Measurements from ENCODE around the gene CHRNB1. TPM values are rescaled to one million over a fixed set of nuclear protein-coding genes. Genes with fewer than 3 reads are reported as not detected.

CHRNB1 gene
- total and polyA plus RNA-seq, 2 experiments from 2014 or later: 11.1 to 11.2 TPM

GRCh38 chr17:7407485-7408251 is 37.2 kb upstream of the CHRNB1 start, which contains the start of gene NLGN2 (continued):
- TF ChIP-seq, protein P1, sequence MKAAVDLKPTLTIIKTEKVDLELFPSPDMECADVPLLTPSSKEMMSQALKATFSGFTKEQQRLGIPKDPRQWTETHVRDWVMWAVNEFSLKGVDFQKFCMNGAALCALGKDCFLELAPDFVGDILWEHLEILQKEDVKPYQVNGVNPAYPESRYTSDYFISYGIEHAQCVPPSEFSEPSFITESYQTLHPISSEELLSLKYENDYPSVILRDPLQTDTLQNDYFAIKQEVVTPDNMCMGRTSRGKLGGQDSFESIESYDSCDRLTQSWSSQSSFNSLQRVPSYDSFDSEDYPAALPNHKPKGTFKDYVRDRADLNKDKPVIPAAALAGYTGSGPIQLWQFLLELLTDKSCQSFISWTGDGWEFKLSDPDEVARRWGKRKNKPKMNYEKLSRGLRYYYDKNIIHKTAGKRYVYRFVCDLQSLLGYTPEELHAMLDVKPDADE (IDR thresholded peaks at IDR 0.05): no peak
- no peak for TF ChIP-seq ZNF331 (CRISPR knock-in tag; IDR thresholded peaks at IDR 0.05; ENCODE audit: low read depth)
- TF ChIP-seq, protein P2, sequence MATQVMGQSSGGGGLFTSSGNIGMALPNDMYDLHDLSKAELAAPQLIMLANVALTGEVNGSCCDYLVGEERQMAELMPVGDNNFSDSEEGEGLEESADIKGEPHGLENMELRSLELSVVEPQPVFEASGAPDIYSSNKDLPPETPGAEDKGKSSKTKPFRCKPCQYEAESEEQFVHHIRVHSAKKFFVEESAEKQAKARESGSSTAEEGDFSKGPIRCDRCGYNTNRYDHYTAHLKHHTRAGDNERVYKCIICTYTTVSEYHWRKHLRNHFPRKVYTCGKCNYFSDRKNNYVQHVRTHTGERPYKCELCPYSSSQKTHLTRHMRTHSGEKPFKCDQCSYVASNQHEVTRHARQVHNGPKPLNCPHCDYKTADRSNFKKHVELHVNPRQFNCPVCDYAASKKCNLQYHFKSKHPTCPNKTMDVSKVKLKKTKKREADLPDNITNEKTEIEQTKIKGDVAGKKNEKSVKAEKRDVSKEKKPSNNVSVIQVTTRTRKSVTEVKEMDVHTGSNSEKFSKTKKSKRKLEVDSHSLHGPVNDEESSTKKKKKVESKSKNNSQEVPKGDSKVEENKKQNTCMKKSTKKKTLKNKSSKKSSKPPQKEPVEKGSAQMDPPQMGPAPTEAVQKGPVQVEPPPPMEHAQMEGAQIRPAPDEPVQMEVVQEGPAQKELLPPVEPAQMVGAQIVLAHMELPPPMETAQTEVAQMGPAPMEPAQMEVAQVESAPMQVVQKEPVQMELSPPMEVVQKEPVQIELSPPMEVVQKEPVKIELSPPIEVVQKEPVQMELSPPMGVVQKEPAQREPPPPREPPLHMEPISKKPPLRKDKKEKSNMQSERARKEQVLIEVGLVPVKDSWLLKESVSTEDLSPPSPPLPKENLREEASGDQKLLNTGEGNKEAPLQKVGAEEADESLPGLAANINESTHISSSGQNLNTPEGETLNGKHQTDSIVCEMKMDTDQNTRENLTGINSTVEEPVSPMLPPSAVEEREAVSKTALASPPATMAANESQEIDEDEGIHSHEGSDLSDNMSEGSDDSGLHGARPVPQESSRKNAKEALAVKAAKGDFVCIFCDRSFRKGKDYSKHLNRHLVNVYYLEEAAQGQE (IDR thresholded peaks at IDR 0.05; ENCODE audit: unreplicated experiment): no peak
- TF ChIP-seq EZH2 (IDR thresholded peaks at IDR 0.05; ENCODE audit: low read depth, unreplicated experiment): no peak
- TF ChIP-seq JUNB (IDR thresholded peaks at IDR 0.05; ENCODE audit: unreplicated experiment): no peak
- TF ChIP-seq CREB1 (CRISPR knock-in tag; IDR thresholded peaks at IDR 0.05; ENCODE audit: low read depth): no peak
- TF ChIP-seq NANOG (IDR thresholded peaks at IDR 0.05; ENCODE audit: borderline replicate concordance): no peak
- TF ChIP-seq, protein P3, sequence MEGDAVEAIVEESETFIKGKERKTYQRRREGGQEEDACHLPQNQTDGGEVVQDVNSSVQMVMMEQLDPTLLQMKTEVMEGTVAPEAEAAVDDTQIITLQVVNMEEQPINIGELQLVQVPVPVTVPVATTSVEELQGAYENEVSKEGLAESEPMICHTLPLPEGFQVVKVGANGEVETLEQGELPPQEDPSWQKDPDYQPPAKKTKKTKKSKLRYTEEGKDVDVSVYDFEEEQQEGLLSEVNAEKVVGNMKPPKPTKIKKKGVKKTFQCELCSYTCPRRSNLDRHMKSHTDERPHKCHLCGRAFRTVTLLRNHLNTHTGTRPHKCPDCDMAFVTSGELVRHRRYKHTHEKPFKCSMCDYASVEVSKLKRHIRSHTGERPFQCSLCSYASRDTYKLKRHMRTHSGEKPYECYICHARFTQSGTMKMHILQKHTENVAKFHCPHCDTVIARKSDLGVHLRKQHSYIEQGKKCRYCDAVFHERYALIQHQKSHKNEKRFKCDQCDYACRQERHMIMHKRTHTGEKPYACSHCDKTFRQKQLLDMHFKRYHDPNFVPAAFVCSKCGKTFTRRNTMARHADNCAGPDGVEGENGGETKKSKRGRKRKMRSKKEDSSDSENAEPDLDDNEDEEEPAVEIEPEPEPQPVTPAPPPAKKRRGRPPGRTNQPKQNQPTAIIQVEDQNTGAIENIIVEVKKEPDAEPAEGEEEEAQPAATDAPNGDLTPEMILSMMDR (conservative IDR thresholded peaks at IDR 0.05; ENCODE audit: low read depth in 2 of 2): no peak
- TF ChIP-seq EZH2phosphoT487 (IDR thresholded peaks at IDR 0.05; ENCODE audit: unreplicated experiment): no peak

DNA sequence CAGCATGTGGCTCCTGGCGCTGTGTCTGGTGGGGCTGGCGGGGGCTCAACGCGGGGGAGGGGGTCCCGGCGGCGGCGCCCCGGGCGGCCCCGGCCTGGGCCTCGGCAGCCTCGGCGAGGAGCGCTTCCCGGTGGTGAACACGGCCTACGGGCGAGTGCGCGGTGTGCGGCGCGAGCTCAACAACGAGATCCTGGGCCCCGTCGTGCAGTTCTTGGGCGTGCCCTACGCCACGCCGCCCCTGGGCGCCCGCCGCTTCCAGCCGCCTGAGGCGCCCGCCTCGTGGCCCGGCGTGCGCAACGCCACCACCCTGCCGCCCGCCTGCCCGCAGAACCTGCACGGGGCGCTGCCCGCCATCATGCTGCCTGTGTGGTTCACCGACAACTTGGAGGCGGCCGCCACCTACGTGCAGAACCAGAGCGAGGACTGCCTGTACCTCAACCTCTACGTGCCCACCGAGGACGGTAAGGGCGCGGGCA is 36.6 kb upstream of the CHRNB1 start:
- Mint-ChIP-seq H3K36me3 (ENCODE audit: low read depth) (peaks cover 21% of the 10 kb centered on the region), H3K27me3 (ENCODE audit: insufficient read depth, low read depth, poor library complexity) (peaks cover 18% of the 10 kb centered on the region), H3K9me3 (no peaks in the 10 kb centered on the region), H3K27ac (no peak overlapping the region), H3K4me3 (peak overlapping the region; percentile 58; the same call in 2 of the 3 replicates), H3K4me1 (peaks cover 36% of the 10 kb centered on the region)
- 0 out of 2 replicates have a peak overlapping the region, but pooled peaks have one; percentile 32 for H2AFZ ChIP-seq
- DNase-seq (ENCODE audit: low spot score) (peak; percentile 62), ATAC-seq (peak; percentile 7)
- no peaks in the 10 kb centered on the region for H3K27me3 ChIP-seq (ENCODE audit: insufficient read depth)
- no peaks in the 10 kb centered on the region for H3K9me2 ChIP-seq (ENCODE audit: insufficient read depth)
- peak overlapping the region; percentile 81 for H3K4me2 ChIP-seq
- H3K4me1 ChIP-seq (ENCODE audit: insufficient read depth): peaks cover 22% of the 10 kb centered on the region
- H4K20me1 ChIP-seq (replicated peaks; ENCODE audit: insufficient read depth): no peaks in the 10 kb centered on the region; the same call in 1 of the 2 replicates
- peak overlapping the region; percentile 57 for H3K4me3 ChIP-seq
- peaks cover 13% of the 10 kb centered on the region for H3F3A ChIP-seq (replicated peaks; ENCODE audit: low read depth)
- no peaks in the 10 kb centered on the region; the same call in 1 of the 2 replicates for H3K36me3 ChIP-seq (ENCODE audit: insufficient read depth)
- H3K79me2 ChIP-seq (replicated peaks; ENCODE audit: insufficient read depth): peaks cover 8% of the 10 kb centered on the region; the same call in 1 of the 2 replicates
- H3K27ac ChIP-seq (ENCODE audit: low read depth): no peak overlapping the region
- TF ChIP-seq, protein P4, sequence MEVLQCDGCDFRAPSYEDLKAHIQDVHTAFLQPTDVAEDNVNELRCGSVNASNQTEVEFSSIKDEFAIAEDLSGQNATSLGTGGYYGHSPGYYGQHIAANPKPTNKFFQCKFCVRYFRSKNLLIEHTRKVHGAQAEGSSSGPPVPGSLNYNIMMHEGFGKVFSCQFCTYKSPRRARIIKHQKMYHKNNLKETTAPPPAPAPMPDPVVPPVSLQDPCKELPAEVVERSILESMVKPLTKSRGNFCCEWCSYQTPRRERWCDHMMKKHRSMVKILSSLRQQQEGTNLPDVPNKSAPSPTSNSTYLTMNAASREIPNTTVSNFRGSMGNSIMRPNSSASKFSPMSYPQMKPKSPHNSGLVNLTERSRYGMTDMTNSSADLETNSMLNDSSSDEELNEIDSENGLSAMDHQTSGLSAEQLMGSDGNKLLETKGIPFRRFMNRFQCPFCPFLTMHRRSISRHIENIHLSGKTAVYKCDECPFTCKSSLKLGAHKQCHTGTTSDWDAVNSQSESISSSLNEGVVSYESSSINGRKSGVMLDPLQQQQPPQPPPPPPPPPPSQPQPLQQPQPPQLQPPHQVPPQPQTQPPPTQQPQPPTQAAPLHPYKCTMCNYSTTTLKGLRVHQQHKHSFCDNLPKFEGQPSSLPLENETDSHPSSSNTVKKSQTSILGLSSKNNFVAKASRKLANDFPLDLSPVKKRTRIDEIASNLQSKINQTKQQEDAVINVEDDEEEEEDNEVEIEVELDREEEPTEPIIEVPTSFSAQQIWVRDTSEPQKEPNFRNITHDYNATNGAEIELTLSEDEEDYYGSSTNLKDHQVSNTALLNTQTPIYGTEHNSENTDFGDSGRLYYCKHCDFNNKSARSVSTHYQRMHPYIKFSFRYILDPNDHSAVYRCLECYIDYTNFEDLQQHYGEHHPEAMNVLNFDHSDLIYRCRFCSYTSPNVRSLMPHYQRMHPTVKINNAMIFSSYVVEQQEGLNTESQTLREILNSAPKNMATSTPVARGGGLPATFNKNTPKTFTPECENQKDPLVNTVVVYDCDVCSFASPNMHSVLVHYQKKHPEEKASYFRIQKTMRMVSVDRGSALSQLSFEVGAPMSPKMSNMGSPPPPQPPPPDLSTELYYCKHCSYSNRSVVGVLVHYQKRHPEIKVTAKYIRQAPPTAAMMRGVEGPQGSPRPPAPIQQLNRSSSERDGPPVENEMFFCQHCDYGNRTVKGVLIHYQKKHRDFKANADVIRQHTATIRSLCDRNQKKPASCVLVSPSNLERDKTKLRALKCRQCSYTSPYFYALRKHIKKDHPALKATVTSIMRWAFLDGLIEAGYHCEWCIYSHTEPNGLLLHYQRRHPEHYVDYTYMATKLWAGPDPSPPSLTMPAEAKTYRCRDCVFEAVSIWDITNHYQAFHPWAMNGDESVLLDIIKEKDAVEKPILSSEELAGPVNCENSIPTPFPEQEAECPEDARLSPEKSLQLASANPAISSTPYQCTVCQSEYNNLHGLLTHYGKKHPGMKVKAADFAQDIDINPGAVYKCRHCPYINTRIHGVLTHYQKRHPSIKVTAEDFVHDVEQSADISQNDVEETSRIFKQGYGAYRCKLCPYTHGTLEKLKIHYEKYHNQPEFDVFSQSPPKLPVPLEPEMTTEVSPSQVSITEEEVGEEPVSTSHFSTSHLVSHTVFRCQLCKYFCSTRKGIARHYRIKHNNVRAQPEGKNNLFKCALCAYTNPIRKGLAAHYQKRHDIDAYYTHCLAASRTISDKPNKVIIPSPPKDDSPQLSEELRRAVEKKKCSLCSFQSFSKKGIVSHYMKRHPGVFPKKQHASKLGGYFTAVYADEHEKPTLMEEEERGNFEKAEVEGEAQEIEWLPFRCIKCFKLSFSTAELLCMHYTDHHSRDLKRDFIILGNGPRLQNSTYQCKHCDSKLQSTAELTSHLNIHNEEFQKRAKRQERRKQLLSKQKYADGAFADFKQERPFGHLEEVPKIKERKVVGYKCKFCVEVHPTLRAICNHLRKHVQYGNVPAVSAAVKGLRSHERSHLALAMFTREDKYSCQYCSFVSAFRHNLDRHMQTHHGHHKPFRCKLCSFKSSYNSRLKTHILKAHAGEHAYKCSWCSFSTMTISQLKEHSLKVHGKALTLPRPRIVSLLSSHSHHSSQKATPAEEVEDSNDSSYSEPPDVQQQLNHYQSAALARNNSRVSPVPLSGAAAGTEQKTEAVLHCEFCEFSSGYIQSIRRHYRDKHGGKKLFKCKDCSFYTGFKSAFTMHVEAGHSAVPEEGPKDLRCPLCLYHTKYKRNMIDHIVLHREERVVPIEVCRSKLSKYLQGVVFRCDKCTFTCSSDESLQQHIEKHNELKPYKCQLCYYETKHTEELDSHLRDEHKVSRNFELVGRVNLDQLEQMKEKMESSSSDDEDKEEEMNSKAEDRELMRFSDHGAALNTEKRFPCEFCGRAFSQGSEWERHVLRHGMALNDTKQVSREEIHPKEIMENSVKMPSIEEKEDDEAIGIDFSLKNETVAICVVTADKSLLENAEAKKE (CRISPR knock-in tag; IDR thresholded peaks at IDR 0.05): no peak

Measured in GM23338 (cell line).